ENCODE results near the gene COPZ2. TPM values are rescaled to one million over a fixed set of nuclear protein-coding genes. Genes with fewer than 3 reads are reported as not detected.
A peak's percentile ranks its signal among the peaks of the same experiment; 100 is the strongest.
"Not testable (repeated sequence)": the region's sequence is repeated elsewhere in the genome, so short reads cannot be mapped to it uniquely, and the experiment has no call there.

COPZ2 gene
- total RNA-seq, 1 experiment from 2014 or later, result 1.2 TPM

DNA sequence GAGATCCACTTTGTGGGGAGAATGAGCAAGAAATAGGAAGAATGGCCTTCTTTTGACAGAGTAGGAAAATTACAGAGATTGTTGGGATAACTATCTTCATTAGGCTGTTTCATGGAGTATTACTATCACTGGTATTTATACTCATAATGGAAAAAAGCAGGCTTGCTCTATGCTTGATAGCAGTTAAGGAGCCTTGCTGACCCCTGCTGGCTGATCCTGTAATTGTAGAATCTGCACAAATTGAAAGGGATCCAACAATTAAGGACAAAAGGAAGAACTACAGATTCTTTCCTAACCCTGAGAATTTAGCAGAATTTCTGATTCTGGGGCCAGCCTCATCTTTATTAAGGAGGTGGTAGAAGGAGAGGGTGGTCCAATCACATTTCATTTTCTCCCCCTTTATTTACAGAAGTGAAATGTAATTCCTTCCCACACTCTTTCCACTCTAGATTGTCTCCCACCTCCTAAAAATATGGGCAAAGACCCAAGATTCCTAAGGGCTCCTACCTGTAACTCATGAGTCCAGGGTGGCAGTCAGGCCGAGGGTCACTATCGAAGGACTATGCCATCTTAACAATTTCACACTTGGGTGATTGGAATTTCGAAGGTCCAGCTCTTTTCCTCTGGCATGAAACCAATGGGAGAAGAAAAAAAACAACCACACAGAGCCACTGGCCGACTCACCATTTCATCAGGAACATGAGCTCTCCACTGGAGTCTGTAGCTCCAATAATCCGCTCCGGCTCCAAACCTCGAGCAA lies 36.9 kb upstream of the COPZ2 start:
- BruUV-seq (replicated peaks), result no TSS peak
- H3K27me3 Mint-ChIP-seq (ENCODE audit: unreplicated experiment), result no peaks in the 10 kb centered on the region
- no peak overlapping the region for H3K4me3 Mint-ChIP-seq (ENCODE audit: low read depth, unreplicated experiment)
- CTCF ChIA-PET, result interaction anchor here (0.7 to 3.3 kb wide), 6 partner anchors 8 to 72 kb away, joined by 3 to 25 read pairs (median 4); no protein-coding TSS in a partner anchor
- no peaks in the 10 kb centered on the region for H3K9me3 Mint-ChIP-seq (ENCODE audit: low read depth, unreplicated experiment)
- peak; percentile 87 for DNase-seq
- H3K36me3 Mint-ChIP-seq (ENCODE audit: insufficient read depth, unreplicated experiment), result peaks cover 82% of the 10 kb centered on the region
- intact Hi-C loops (cut with micrococcal nuclease; ENCODE audit: unreplicated experiment), result loop anchor here (1.0 kb wide), 1 partner anchor 48 kb away; no protein-coding TSS in a partner anchor
- H3K27ac Mint-ChIP-seq (ENCODE audit: unreplicated experiment), result peak overlapping the region; percentile 21
- TF ChIP-seq, protein P1, sequence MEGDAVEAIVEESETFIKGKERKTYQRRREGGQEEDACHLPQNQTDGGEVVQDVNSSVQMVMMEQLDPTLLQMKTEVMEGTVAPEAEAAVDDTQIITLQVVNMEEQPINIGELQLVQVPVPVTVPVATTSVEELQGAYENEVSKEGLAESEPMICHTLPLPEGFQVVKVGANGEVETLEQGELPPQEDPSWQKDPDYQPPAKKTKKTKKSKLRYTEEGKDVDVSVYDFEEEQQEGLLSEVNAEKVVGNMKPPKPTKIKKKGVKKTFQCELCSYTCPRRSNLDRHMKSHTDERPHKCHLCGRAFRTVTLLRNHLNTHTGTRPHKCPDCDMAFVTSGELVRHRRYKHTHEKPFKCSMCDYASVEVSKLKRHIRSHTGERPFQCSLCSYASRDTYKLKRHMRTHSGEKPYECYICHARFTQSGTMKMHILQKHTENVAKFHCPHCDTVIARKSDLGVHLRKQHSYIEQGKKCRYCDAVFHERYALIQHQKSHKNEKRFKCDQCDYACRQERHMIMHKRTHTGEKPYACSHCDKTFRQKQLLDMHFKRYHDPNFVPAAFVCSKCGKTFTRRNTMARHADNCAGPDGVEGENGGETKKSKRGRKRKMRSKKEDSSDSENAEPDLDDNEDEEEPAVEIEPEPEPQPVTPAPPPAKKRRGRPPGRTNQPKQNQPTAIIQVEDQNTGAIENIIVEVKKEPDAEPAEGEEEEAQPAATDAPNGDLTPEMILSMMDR (IDR thresholded peaks at IDR 0.05; ENCODE audit: unreplicated experiment), result peak; percentile 83
- no peaks in the 10 kb centered on the region for H3K4me1 Mint-ChIP-seq (ENCODE audit: low read depth, unreplicated experiment)

GRCh38 chr17:48073566-48074094 lies 36.0 kb upstream of the COPZ2 start:
- not testable (repeated sequence) for BruUV-seq (replicated peaks); H3K4me1 Mint-ChIP-seq (ENCODE audit: low read depth, unreplicated experiment); H3K27ac Mint-ChIP-seq (ENCODE audit: unreplicated experiment); DNase-seq; H3K9me3 Mint-ChIP-seq (ENCODE audit: low read depth, unreplicated experiment); H3K4me3 Mint-ChIP-seq (ENCODE audit: low read depth, unreplicated experiment); H3K27me3 Mint-ChIP-seq (ENCODE audit: unreplicated experiment)
- CTCF ChIA-PET, result interaction anchor here (0.7 to 3.3 kb wide), 5 partner anchors 18 to 225 kb away, joined by 4 to 25 read pairs (median 5); no protein-coding TSS in a partner anchor
- peaks cover 84% of the 10 kb centered on the region for H3K36me3 Mint-ChIP-seq (ENCODE audit: insufficient read depth, unreplicated experiment)
- intact Hi-C loops (cut with micrococcal nuclease; ENCODE audit: unreplicated experiment), result loop anchor here (1.0 kb wide), 1 partner anchor 47 kb away; no protein-coding TSS in a partner anchor

DNA sequence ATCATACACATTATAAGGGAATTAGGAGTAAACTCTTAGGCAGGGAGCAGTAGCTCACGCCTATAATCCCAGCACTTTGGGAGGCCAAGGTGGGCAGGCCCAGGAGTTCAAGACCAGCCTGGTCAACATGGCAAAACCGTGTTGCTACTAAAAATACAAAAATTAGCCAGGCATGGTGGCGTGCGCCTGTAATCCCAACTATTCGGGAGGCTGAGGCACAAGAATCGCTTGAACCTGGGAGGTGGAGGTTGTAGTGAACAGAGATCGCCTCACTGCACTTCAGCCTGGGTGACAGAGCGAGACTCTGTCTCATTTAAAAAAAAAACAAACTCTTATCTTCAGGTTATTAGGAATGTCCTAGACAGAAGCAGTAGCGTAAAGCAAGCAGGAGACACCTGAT lies 35.2 kb upstream of the COPZ2 start:
- BruUV-seq (replicated peaks); H3K27ac Mint-ChIP-seq (ENCODE audit: unreplicated experiment); intact Hi-C loops (cut with micrococcal nuclease; ENCODE audit: unreplicated experiment); H3K4me1 Mint-ChIP-seq (ENCODE audit: low read depth, unreplicated experiment); DNase-seq; H3K4me3 Mint-ChIP-seq (ENCODE audit: low read depth, unreplicated experiment); H3K9me3 Mint-ChIP-seq (ENCODE audit: low read depth, unreplicated experiment); H3K27me3 Mint-ChIP-seq (ENCODE audit: unreplicated experiment): not testable (repeated sequence)
- peaks cover 91% of the 10 kb centered on the region for H3K36me3 Mint-ChIP-seq (ENCODE audit: insufficient read depth, unreplicated experiment)
- CTCF ChIA-PET, result interaction anchor here (0.7 to 3.3 kb wide), 3 partner anchors 47 to 226 kb away, joined by 3 to 25 read pairs (median 5); partner anchors contain the start of gene CDK5RAP3

- intact Hi-C loops (cut with micrococcal nuclease; ENCODE audit: unreplicated experiment), result no loop called here
- TF ChIP-seq, protein P1 (IDR thresholded peaks at IDR 0.05; ENCODE audit: unreplicated experiment), result no peak
- Mint-ChIP-seq H3K9me3 (ENCODE audit: low read depth, unreplicated experiment) (no peaks in the 10 kb centered on the region), H3K36me3 (ENCODE audit: insufficient read depth, unreplicated experiment) (peaks cover 93% of the 10 kb centered on the region), H3K27ac (ENCODE audit: unreplicated experiment) (no peak overlapping the region), H3K27me3 (ENCODE audit: unreplicated experiment) (no peaks in the 10 kb centered on the region), H3K4me1 (ENCODE audit: low read depth, unreplicated experiment) (no peaks in the 10 kb centered on the region), H3K4me3 (ENCODE audit: low read depth, unreplicated experiment) (no peak overlapping the region)
- DNase-seq, result no peak
- CTCF ChIA-PET, result interaction anchor here (0.6 to 1.2 kb wide), 4 partner anchors 8 to 101 kb away, joined by 3 to 6 read pairs (median 4); partner anchors contain the start of gene CDK5RAP3
- no TSS peak for BruUV-seq (replicated peaks)
Measured at GRCh38 chr17:48071654-48072053, 34.1 kb upstream of the COPZ2 start.

- Mint-ChIP-seq H3K27me3 (ENCODE audit: unreplicated experiment) (no peaks in the 10 kb centered on the region), H3K4me1 (ENCODE audit: low read depth, unreplicated experiment) (no peaks in the 10 kb centered on the region), H3K36me3 (ENCODE audit: insufficient read depth, unreplicated experiment) (peaks cover 93% of the 10 kb centered on the region), H3K27ac (ENCODE audit: unreplicated experiment) (no peak overlapping the region), H3K4me3 (ENCODE audit: low read depth, unreplicated experiment) (no peak overlapping the region), H3K9me3 (ENCODE audit: low read depth, unreplicated experiment) (no peaks in the 10 kb centered on the region)
- CTCF ChIA-PET, result no interaction called here
- DNase-seq, result no peak
- intact Hi-C loops (cut with micrococcal nuclease; ENCODE audit: unreplicated experiment), result no loop called here
- TF ChIP-seq, protein P1 (IDR thresholded peaks at IDR 0.05; ENCODE audit: unreplicated experiment), result no peak
- TSS peak; percentile 83 for BruUV-seq (replicated peaks)
Measured at GRCh38 chr17:48070195-48070594, 32.6 kb upstream of the COPZ2 start.

All from Calu3 (cell line).